Astrocyte of the cerebellum (primary cell): ENCODE measurements around the gene BHLHA15.

Experiments
- DNase-seq: peaks from one replicate; pipeline ENCODE4 v3.0.0-alpha.2; 2011; ENCODE audit warnings: low read depth
- H3K4me3 ChIP-seq: 2 replicates; pipeline ENCODE4 v1.5.1; 2011; ENCODE audit warnings: mild to moderate bottlenecking, low read depth, low read length, moderate library complexity
- CTCF ChIP-seq: IDR thresholded peaks from 2 replicates; pipeline ENCODE4 v1.5.1; 2012; ENCODE audit warnings: low read length, low read depth, moderate library complexity, mild to moderate bottlenecking; ENCODE audit errors: missing control alignments
- in situ Hi-C: cut with HindIII; loops from 2 replicates; pipeline ENCODE4 v1.10.0; 2017; ENCODE audit warnings: low sequenced_read_pairs

Gene BHLHA15

GRCh38 chr7:98242934-98243333, 31.7 kb downstream of the BHLHA15 start:
- no peak overlapping the region for H3K4me3 ChIP-seq
- no peak for TF ChIP-seq CTCF
- in situ Hi-C loops, result no loop called here
- DNase-seq, result no peak

DNA sequence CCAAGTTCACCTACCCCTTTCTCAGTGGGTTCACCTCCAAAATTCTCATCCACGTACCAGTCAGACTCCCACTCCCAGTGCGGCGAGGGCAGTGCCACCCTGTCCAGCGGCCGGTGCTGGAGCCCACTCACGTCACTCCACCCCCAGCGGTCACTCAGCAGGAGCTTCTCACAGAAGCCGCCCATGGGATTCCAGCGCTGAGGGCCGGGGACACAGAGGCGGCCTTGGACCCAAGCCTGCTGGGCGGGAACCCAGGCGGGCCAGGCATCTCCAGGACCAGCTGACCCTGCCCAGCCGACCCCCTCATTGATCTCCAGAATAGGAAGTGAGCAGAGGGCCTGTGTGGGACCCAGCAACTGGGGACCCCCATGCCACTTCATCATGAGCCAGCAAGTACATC, 33.6 kb downstream of the BHLHA15 start:
- no peak for DNase-seq
- H3K4me3 ChIP-seq, result no peak overlapping the region
- no peak for TF ChIP-seq CTCF
- in situ Hi-C loops, result no loop called here

- in situ Hi-C loops, result no loop called here
- no peak for DNase-seq
- H3K4me3 ChIP-seq, result no peak overlapping the region
- TF ChIP-seq CTCF, result no peak
Measured at GRCh38 chr7:98248156-98248555, 36.9 kb downstream of the BHLHA15 start.

GRCh38 chr7:98249106-98249505, 37.9 kb downstream of the BHLHA15 start:
- no peak overlapping the region for H3K4me3 ChIP-seq
- no peak for TF ChIP-seq CTCF
- in situ Hi-C loops, result no loop called here
- no peak for DNase-seq

DNA sequence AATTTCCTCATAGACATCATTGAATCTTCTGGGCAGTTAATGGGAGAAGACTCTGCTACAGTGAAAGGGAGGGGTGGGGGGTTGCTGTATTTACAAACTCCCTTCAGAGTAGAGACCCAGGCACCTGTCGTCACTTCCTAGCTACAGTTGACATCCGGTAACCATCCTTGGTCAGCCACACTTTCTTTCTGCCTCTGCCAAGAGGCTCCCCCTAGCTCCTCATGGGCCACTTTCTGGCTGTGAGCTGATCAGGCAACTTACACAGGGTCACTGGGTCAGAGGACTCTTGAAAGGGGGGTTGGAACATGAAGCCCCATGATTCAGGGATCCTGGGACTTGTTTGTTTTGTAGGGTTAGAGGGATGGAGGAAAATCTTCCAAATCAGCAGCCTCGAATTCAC, 39.5 kb downstream of the BHLHA15 start:
- no peak for DNase-seq
- in situ Hi-C loops, result no loop called here
- no peak overlapping the region for H3K4me3 ChIP-seq
- no peak for TF ChIP-seq CTCF

DNA sequence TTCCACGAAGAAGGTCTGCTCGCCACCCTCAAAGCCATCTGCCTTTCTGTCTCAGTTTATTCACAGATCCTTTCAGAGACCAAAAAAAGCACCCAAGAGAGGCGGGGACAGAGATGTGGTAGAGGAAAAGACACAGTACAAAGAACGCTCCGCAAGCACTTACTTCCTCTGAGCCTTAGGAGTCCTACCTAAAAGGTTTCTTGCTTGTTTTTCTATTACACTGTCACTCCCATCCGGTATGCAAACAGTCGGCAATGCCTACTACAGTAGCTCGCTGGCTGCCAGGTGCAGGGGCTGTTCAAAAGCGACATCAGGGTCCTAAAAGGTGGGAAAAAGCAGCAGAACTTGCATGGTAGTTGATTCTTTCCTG, 40.0 kb downstream of the BHLHA15 start:
- in situ Hi-C loops, result no loop called here
- TF ChIP-seq CTCF, result no peak
- H3K4me3 ChIP-seq, result peak overlapping the region; percentile 89
- no peak for DNase-seq

DNA sequence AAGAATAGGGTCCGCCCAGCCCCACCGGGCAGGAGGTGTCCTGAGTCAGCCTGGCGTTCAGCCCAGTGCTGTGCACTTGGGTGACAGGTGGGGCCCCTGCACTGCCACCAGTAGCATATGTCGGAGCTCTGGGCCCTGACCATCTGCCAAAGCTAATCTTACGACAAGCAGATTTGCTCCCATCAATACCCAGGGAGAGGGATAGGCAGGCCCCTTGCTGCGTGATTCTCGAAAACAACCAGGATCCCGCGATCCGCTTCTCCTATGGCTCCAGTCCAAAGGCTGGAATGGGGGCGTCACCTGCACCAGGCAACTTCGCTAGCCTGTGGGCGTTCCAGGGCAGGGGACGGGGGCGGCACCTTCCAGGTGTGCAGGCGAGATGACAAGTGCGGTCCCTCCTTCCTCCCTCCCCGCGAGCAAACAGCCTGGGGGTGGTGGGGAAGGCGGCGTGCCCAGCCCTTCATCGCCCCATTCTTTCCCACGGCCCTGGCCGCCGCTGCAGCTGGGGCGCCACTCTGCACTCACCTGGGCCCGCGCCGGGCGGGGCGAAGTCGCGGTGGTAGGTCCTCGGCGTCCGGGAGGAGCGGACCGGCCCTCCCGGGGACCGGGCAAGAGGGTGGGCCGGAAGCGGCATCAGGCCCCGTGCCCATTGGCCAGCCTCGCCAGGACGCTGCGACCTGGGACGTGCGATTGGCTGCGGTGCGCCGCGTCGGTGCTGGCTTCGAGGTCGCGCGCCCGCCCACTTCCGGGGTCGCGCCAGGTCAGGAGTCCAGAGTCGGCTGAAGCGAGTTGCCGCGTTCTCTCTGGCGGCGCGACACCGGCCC, 40.6 kb downstream of the BHLHA15 start, which contains the start of gene TECPR1:
TECPR1 (minus strand) TSS at position 632 of the 824 bp plus-strand sequence. CDS start 6,086 bp downstream, outside the sequence.
- peak within 1 kb of the TSS; percentile 89 for H3K4me3 ChIP-seq
- no peak for TF ChIP-seq CTCF
- in situ Hi-C loops, result no loop called here
- DNase-seq, result peak; percentile 62
